ENCODE data around the gene CAVIN3.
A peak's percentile ranks its signal among the peaks of the same experiment; 100 is the strongest.

CAVIN3 gene

GRCh38 chr11:6320411-6321155 is at the start of gene CAVIN3:
TSS of gene CAVIN3 (minus strand) at chr11:6320501. CDS start at chr11:6320476, 25 bp downstream.
- peak; percentile 68 for DNase-seq (ENCODE audit: low read depth)

- no peak for DNase-seq (ENCODE audit: low read depth)
These were observed 45.4 kb upstream of the CAVIN3 start for GRCh38 chr11:6365659-6366058.

GRCh38 chr11:6362873-6363678 is 42.8 kb upstream of the CAVIN3 start:
- peak; percentile 66 for DNase-seq (ENCODE audit: low read depth)

DNA sequence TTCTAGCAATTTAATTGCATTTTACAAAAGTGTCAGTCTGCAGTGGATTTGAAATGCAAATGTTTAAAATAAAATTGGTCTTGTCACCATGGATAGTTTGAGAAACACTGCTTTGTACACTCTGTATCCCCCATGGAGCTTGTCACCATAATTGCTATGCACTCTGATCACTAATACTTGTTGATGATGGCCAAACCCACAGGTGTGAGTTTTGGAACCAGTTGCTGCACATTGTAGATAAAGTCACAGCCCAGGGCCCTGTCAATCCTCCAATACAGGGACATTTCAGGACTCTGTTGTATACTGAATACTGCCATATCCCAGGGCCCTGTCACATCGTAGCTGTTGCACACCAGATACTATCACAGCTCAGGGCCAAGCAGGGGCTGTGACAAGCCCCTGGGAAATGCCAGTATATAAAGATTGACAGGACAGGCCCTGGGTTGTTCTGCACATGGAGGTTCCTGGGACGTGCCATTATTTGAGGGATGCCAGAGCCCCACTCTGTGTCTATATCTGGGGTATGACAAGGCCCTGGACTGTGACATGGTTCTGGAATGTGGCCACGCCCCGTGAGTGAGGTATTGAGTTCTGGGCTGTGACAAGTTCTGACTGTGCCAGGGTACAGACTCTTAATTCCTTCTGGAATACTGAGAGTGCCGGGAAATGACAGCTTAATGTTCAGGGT is 42.0 kb upstream of the CAVIN3 start:
- no peak for DNase-seq (ENCODE audit: low read depth)

DNA sequence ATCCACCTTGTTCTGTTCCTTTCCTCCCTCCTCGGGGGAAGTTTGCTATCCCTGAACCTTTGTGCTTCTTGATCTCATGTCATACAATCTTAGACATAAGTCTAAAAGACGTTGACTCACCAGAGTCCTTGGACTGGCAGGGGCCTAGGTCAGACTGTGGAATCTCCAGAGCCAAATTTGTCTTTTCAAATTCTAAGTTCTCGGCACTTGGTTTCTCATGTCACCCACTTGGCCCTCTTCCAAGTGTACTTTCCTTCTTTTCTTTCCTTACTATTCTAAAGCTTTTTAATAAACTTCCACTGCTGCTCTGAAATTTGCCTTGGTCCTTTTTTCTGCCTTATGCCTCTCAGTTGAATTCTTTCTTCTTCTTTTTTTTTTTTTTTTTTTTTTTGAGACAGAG is 39.9 kb upstream of the CAVIN3 start:
- DNase-seq (ENCODE audit: low read depth): no peak

DNA sequence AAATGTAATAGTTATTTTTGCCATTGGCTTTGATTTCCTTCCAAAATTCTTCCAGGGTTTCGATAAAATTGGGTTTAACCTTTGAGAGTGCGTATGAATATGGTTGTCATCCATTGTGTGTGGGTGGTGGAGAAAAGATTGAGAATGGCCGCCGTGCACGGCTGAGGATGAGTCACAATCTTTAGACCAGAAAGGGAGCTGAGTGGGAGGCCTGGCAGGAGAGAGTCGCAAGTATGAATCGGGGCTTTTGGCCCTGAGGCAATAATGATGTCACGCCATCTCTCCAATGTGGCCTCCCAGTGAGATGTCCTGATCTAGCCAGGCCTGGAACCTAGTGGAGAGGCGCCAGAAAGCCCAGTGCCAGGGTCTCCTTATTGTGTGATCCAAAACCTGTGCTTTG is 36.9 kb upstream of the CAVIN3 start:
- peak; percentile 20 for DNase-seq (ENCODE audit: low read depth)

DNA sequence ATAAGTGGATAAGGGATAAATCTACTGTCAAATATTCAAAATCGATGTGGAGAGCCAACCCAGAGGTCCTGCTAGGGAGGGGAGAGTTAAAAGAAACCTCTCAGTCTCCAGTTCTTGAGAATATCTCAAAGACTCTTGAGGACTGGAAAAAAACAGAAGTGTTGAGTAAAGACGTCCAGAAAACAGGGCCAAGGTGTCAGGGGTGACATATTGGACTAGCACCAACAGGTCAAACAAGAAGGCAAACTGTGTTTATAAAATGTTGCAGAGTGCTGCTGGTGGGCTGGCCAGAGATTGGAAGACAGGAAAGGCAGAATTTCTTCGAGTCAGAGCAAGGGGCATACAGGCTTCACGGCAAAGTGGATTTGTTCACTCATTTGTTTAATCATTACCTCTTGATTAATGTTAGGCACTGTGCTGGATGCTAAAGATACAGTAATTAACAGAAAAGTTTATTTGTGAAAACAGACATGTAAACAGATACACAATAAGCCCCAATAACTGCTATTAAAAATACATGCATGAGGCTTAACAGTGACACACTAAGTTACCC is 36.3 kb upstream of the CAVIN3 start:
- DNase-seq (ENCODE audit: low read depth): no peak

DNA sequence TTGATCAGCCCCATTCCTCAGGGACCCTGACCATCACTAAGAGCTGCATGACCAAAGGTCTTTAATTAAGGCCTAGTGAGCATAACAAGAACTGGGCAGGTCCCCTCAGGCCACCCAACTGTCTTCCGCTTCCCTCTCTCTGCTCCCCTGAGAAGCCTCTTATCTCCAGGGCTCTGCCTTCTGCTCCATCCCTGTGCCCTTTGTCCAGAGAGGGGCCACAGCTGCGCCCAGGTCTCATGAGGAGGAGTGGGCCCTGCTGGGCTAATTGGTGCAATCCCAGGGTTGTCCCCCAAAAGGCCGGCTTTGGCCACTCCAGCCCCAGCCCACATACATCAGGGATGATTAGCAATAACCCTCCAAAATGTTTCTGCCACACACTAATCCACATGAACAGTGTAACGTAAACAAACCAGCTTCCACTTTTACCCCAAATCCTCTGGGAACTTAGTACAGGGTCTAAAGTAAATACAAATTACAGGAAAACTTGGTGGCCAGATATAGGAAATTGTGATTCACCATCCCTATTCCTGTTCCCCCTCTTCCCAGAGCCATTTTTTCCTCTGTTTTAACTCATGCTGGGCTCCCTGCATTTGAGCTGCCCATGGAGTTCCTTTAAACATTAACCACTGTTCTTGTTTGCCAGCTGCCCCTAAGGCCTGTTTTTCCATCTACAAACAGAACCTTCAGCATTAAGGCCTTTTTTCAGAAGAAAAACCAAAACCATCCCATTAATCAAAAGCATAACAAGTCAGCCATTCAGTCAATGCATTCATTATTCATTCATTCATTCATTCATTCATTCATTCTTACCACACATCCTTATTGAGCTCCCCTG is 34.6 kb upstream of the CAVIN3 start:
- no peak for DNase-seq (ENCODE audit: low read depth)

DNA sequence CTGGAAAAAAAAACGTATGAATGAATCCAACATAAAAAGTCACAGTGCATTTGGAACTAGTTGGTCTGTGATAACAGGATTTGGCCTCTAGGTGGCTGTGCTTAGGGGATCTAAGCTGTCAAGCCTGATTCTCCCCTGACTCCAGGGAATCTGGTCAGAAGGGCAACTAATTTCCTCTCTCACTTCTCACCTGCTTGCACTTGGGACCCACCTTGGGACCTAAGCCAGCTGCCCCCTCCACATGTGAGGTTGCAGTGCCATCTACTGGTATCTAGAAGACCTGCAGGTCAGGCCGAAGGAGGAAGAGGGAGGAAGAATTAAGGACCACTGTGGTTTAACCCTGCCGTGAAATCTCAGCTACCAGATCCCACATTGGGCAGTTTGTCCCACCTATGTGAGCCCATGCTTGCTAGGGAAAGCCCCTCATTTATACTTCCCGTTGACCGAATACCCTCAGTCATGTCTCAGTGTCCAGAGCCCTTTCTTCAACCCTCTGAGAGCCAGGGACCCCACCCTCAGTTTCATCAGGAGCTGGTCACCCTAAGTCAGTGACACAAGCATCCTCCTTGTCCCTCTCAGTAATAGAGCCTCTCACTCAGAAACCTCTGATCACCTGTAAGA is 33.2 kb upstream of the CAVIN3 start:
- DNase-seq (ENCODE audit: low read depth): peak; percentile 46

GRCh38 chr11:6351782-6352382 is 31.6 kb upstream of the CAVIN3 start:
- no peak for DNase-seq (ENCODE audit: low read depth)

DNA sequence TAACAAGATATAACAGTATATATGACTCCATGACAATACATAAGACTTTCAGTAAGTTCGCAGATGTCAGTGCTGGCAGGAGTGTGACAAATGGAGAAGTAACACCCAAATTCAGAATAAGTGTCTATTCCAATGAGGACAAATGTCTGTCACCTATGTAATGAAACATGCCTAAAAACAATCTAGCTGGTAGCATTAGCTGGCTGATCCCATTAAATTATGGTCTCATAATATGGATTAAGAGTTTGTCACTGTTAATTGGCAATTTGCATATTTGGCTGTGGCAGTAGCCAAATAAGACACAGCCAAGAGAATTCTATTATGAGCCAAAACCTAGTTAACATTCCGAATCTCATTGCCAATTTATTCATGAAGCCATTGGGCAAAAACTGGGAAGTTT is 30.2 kb upstream of the CAVIN3 start:
- DNase-seq (ENCODE audit: low read depth): no peak

DNA sequence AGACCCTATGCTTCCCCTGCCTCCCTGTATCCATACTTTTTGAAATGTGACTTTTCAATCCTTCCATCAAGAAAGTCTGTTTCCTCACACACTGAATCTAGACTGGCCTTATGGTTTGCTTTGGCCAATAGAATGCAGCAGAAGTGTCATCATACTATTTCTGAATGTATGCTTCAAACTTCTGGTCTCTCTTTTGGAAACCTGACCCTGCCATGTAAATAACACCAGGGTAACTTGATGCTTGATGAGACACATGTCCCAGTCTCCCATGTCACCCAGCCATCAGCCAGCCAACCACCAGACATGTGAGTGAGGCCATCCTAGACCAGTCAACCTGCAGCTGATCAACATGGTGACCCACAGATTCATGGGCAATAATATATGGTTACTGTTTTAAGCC is 29.7 kb upstream of the CAVIN3 start:
- DNase-seq (ENCODE audit: low read depth): no peak

- DNase-seq (ENCODE audit: low read depth): no peak
These were observed 25.1 kb upstream of the CAVIN3 start for GRCh38 chr11:6345366-6345765.

- DNase-seq (ENCODE audit: low read depth): no peak
These were observed 16.0 kb upstream of the CAVIN3 start for GRCh38 chr11:6336293-6336692.

DNA sequence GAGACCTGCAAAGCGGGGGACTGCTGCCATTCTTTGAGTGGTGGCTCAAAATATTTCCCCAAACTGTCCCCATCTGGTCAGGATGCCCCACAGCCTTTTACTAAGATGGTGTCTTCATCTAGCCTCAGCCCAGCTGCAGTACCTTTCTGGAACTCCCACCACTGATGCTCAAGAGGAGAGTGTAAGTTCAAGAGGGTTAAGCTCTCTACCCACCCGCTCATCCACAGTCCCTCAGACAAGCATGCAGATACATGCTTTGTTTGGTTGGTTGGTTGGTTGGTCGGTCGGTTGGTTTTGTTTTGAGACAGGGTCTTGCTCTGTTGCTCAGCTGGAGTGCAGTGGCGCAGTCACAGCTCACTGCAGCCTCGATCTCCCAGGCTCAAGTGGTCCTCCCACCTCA is 14.5 kb upstream of the CAVIN3 start:
- DNase-seq (ENCODE audit: low read depth): no peak

- no peak for DNase-seq (ENCODE audit: low read depth)
These were observed 12.8 kb upstream of the CAVIN3 start for GRCh38 chr11:6333095-6333494.

GRCh38 chr11:6332066-6332465 is 11.8 kb upstream of the CAVIN3 start:
- no peak for DNase-seq (ENCODE audit: low read depth)

- no peak for DNase-seq (ENCODE audit: low read depth)
These were observed 8.0 kb upstream of the CAVIN3 start for GRCh38 chr11:6328321-6328720.

DNA sequence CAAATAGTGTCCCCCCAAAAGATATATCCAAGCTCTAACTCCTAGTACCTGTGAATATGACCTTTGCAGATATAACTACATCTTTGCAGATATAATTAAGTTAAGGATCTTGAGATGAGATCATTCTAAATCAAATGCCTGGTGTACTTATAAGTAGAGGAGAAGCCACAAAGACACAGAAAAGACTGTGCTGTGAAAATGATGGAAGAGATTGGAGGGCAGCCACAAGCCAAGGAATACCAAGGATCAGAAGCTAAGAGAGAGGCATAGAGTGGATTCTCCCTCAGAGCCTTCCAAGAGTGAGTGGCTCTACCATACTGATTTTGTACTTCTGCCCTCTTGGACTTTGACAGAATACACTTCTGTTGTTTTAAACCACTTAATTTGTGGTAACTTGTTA is 7.5 kb upstream of the CAVIN3 start:
- DNase-seq (ENCODE audit: low read depth): no peak

GRCh38 chr11:6326985-6327384 is 6.7 kb upstream of the CAVIN3 start:
- DNase-seq (ENCODE audit: low read depth): no peak

GRCh38 chr11:6326303-6326702 is 6.0 kb upstream of the CAVIN3 start:
- DNase-seq (ENCODE audit: low read depth): no peak

All from activated T-cell treated with anti-CD3 and anti-CD28 coated beads for 24 hours (primary cell).